Keratinocyte (primary cell): ENCODE data around the gene ARHGAP5. TPM values are rescaled to one million over a fixed set of nuclear protein-coding genes. Genes with fewer than 3 reads are reported as not detected.

ENCODE experiments used
- DNase-seq: peaks from one replicate; pipeline ENCODE4 v3.0.0-alpha.2; 2011; ENCODE audit warnings: low read depth, missing footprints, low spot score
- FAIRE-seq: peaks from 2 replicates; lab custom pipeline; 2011; peaks lifted over from hg19 to GRCh38; lab: Jason Lieb, UNC
- H2AFZ ChIP-seq: 2 replicates; pipeline ENCODE4 v1.6.0; 2012; ENCODE audit warnings: low read length, control low read depth, inconsistent platforms; ENCODE audit not compliant: control insufficient read depth
- H3K27ac ChIP-seq: 2 replicates; pipeline ENCODE4 v1.5.1; 2011; ENCODE audit warnings: low read length; ENCODE audit not compliant: control insufficient read depth, insufficient read depth
- H3K27me3 ChIP-seq: 3 replicates; pipeline ENCODE4 v1.6.0; 2011; ENCODE audit warnings: low read length; ENCODE audit not compliant: control insufficient read depth, insufficient read depth; ENCODE audit errors: extremely low read depth
- H3K36me3 ChIP-seq, 2 experiments: 2 replicates in 1 of 2; 3 replicates in 1 of 2; pipeline ENCODE4 v1.5.1; 2011; ENCODE audit warnings: low read length in 2 of 2, mild to moderate bottlenecking in 1 of 2; ENCODE audit not compliant: control insufficient read depth in 2 of 2, insufficient read depth in 2 of 2; ENCODE audit errors: extremely low read depth in 1 of 2
- H3K4me1 ChIP-seq: 3 replicates; pipeline ENCODE4 v1.5.1; 2011; ENCODE audit warnings: low read length; ENCODE audit not compliant: control insufficient read depth, insufficient read depth; ENCODE audit errors: extremely low read depth
- H3K4me2 ChIP-seq: 3 replicates; pipeline ENCODE4 v1.6.0; 2011; ENCODE audit warnings: low read depth, low read length; ENCODE audit not compliant: control insufficient read depth, insufficient read depth; ENCODE audit errors: extremely low read depth
- H3K4me3 ChIP-seq, 3 experiments: fragments of 200-600 bp in 1 of 3; sonication (generic) in 1 of 3; 2 replicates in 2 of 3; 3 replicates in 1 of 3; pipeline ENCODE4 v1.5.1; 2011 to 2016; ENCODE audit warnings: low read length in 3 of 3, mild to moderate bottlenecking in 3 of 3, control low read depth in 2 of 3, inconsistent platforms in 1 of 3, low read depth in 1 of 3, mixed read lengths in 1 of 3, mixed run types in 1 of 3, moderate library complexity in 1 of 3; ENCODE audit not compliant: control insufficient read depth in 2 of 3, insufficient read depth in 2 of 3; ENCODE audit errors: extremely low read depth in 1 of 3
- H3K79me2 ChIP-seq: 2 replicates; pipeline ENCODE4 v1.6.0; 2012; ENCODE audit warnings: low read length; ENCODE audit not compliant: control insufficient read depth, insufficient read depth
- H3K9ac ChIP-seq: 3 replicates; pipeline ENCODE4 v1.6.0; 2011; ENCODE audit warnings: low read length; ENCODE audit not compliant: control insufficient read depth, insufficient read depth; ENCODE audit errors: extremely low read depth
- H3K9me1 ChIP-seq: 3 replicates; pipeline ENCODE4 v1.6.0; 2011; ENCODE audit warnings: low read length; ENCODE audit not compliant: control insufficient read depth, insufficient read depth; ENCODE audit errors: extremely low read depth
- H3K9me3 ChIP-seq: 2 replicates; pipeline ENCODE4 v1.5.1; 2012; ENCODE audit warnings: low read depth, low read length; ENCODE audit not compliant: control insufficient read depth
- H4K20me1 ChIP-seq: 3 replicates; pipeline ENCODE4 v1.6.0; 2011; ENCODE audit warnings: low read length; ENCODE audit not compliant: control insufficient read depth, insufficient read depth; ENCODE audit errors: extremely low read depth
- CTCF ChIP-seq, 3 experiments: IDR thresholded peaks in 1 of 3; conservative IDR thresholded peaks in 1 of 3; optimal IDR thresholded peaks in 1 of 3; 2 replicates in 2 of 3; 3 replicates in 1 of 3; pipeline versions ENCODE3 to v1.5.1; 2011; ENCODE audit warnings: low read length in 3 of 3, mild to moderate bottlenecking in 3 of 3, moderate library complexity in 2 of 3, control low read depth in 1 of 3, inconsistent platforms in 1 of 3; ENCODE audit not compliant: insufficient read depth in 2 of 3; ENCODE audit errors: extremely low read depth in 1 of 3
- EZH2 ChIP-seq: IDR thresholded peaks from one replicate; pipeline ENCODE4 v1.6.1; 2012; ENCODE audit warnings: inconsistent platforms, mild to moderate bottlenecking, low read length, moderate library complexity
- dilution Hi-C: fragments of 300-500 bp; cut with MboI; formaldehyde crosslinking; loops from one replicate; pipeline ENCODE4 v1.7.0; 2020; ENCODE audit warnings: low sequenced_read_pairs; ENCODE audit not compliant: extremely low pct_ligation_motif_present
- polyA plus RNA-seq, 5 experiments: library from polyadenylated mRNA; depleted of rRNA in 3 of 5; stranded (reverse) in 3 of 5; stranded (forward) in 1 of 5; unstranded in 1 of 5; fragments of >200 nt; gene quantifications; 1 replicate in 1 of 5; 2 replicates in 3 of 5; 3 replicates in 1 of 5; pipeline versions ENCODE4 v1.2.1 to v1.2.3, GENCODE V29; 2011 to 2012; ENCODE audit warnings: missing spikeins in 2 of 5, low read depth in 1 of 5, low replicate concordance in 1 of 5

ARHGAP5 gene
- polyA plus RNA-seq, 1 donor (not counting 4 experiments of a cell fraction or from before 2014, with no cell fraction given), result 43.1 TPM

DNA sequence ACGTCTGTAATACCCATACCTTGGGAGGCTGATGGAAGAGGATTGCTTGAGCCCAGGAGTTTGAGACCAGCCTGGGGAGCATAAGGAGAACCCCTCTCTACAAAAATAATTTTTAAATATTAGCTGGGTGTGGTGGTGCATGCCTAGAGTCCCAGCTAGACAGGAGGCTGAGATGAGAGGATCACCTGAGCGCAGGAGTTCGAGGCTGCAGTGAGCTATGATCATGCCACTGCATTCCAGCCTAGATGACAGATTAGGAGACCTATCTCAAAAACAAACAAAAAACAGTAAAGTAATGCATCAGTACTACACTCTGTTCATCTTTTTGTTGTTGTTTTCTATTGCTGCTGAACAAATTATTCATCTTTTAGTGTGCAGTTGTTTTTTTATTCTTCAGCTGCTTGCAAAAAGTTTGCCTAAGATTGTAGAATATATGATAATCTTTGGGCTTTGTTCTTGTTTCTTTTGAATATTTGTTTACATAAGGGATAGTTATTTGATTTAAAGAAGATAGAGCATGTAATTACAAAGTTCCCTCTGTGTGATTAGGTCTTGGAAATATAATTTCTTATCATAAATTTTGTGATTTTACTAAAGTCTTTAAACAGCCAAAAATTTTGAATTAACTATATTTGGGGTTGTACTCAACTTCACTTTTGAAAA lies 8.2 kb downstream of the ARHGAP5 start:
- H3K4me3 ChIP-seq, result peak overlapping the region in 1 of 3 experiments; percentile 61
- FAIRE-seq (no peak), DNase-seq (no peak)
- peak overlapping the region; percentile 89 for H3K4me2 ChIP-seq
- H3K9ac ChIP-seq, result no peak overlapping the region
- H3K4me1 ChIP-seq, result peaks cover 25% of the 10 kb centered on the region
- no peak overlapping the region for H2AFZ ChIP-seq
- no peaks in the 10 kb centered on the region for H3K9me1 ChIP-seq
- peaks cover 0 to 3% of the 10 kb centered on the region in 2 experiments for H3K36me3 ChIP-seq
- H3K79me2 ChIP-seq, result peaks cover 98% of the 10 kb centered on the region
- H3K27ac ChIP-seq, result peak overlapping the region; percentile 50
- no peaks in the 10 kb centered on the region for H3K9me3 ChIP-seq
- no peaks in the 10 kb centered on the region for H3K27me3 ChIP-seq
- H4K20me1 ChIP-seq, result peaks cover 10% of the 10 kb centered on the region
- no peak for TF ChIP-seq CTCF (optimal IDR thresholded peaks at IDR 0.05 in 1 of 3, IDR thresholded peaks at IDR 0.05 in 1 of 3, conservative IDR thresholded peaks at IDR 0.05 in 1 of 3; ENCODE audit: extremely low read depth in 1 of 3, insufficient read depth in 2 of 3, low read length in 3 of 3)
- no peak for TF ChIP-seq EZH2
- dilution Hi-C loops, result no loop called here

- Histone ChIP-seq H3K4me3 (peak overlapping the region; percentile 5 to 61 (median 41)), H3K79me2 (peaks cover 98% of the 10 kb centered on the region), H3K27ac (peak overlapping the region; percentile 50), H2AFZ (no peak overlapping the region), H3K9ac (peak overlapping the region; percentile 6), H3K9me3 (no peaks in the 10 kb centered on the region), H3K27me3 (no peaks in the 10 kb centered on the region), H3K4me2 (peak overlapping the region; percentile 89), H3K9me1 (no peaks in the 10 kb centered on the region), H3K4me1 (peaks cover 25% of the 10 kb centered on the region), H4K20me1 (peaks cover 10% of the 10 kb centered on the region), H3K36me3 (peaks cover 3 to 7% of the 10 kb centered on the region in 2 experiments)
- no peak for TF ChIP-seq EZH2
- TF ChIP-seq CTCF (optimal IDR thresholded peaks at IDR 0.05 in 1 of 3, IDR thresholded peaks at IDR 0.05 in 1 of 3, conservative IDR thresholded peaks at IDR 0.05 in 1 of 3; ENCODE audit: extremely low read depth in 1 of 3, insufficient read depth in 2 of 3, low read length in 3 of 3), result no peak
- dilution Hi-C loops, result no loop called here
- DNase-seq, result no peak
- FAIRE-seq, result peak; percentile 53
Observed at GRCh38 chr14:32085845-32086383, 8.8 kb downstream of the ARHGAP5 start.
